ENCODE measurements around the gene PSENEN. TPM values are rescaled to one million over a fixed set of nuclear protein-coding genes. Genes with fewer than 3 reads are reported as not detected.

The PSENEN gene
- total RNA-seq, 1 experiment from 2014 or later = 69.7 TPM

DNA sequence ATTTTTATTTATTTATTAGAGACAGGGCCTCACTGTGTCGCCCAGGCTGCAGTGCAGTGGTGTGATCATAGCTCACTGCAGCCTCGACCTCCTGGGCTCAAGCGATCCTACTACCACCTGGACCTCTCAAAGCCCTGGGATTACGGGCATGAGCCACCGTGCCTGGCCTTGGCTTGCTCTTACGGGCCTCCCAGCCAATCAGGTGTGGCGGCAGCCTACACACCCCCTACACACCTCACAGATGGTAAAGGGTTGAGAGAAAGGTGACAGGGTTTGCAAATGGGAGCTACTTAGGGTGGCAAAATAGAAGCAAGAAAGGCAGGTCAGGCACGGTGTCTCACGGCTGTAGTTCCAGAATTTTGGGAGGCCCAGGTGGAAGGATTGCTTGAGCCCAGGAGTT is 42.1 kb upstream of the PSENEN start:
- Histone ChIP-seq H3K27me3 (ENCODE audit: insufficient read depth, low read length) (no peaks in the 10 kb centered on the region), H3K9ac (ENCODE audit: extremely low read depth, insufficient read length, low read length) (no peak overlapping the region), H3K4me1 (ENCODE audit: insufficient read depth, low read length) (no peaks in the 10 kb centered on the region), H4K8ac (replicated peaks; ENCODE audit: insufficient read length, low read depth, low read length) (no peak overlapping the region), H3K9me3 (ENCODE audit: control insufficient read depth, low read depth, low read length) (no peaks in the 10 kb centered on the region), H3K23me2 (ENCODE audit: insufficient read length, low read depth, low read length, poor library complexity, severe bottlenecking) (peaks cover 4% of the 10 kb centered on the region), H2BK15ac (ENCODE audit: low read depth, low read length) (no peak overlapping the region), H3K56ac (ENCODE audit: insufficient read length, low read depth, low read length) (no peak overlapping the region), H2AFZ (ENCODE audit: low read length) (no peak overlapping the region), H3K4ac (ENCODE audit: low read depth, low read length) (no peak overlapping the region), H3K27ac (ENCODE audit: insufficient read length, low read depth, low read length) (no peak overlapping the region), H2BK12ac (ENCODE audit: insufficient read length, low read depth, low read length) (no peak overlapping the region), H2BK120ac (ENCODE audit: low read depth, low read length, poor library complexity, severe bottlenecking) (no peak overlapping the region), H3K18ac (ENCODE audit: insufficient read length, low read depth, low read length) (no peak overlapping the region), H2AK5ac (ENCODE audit: insufficient read length, low read length) (no peak overlapping the region), H3K23ac (ENCODE audit: insufficient read length, low read depth, low read length) (no peak overlapping the region), H4K5ac (ENCODE audit: insufficient read length, low read depth, low read length) (no peak overlapping the region), H3K79me1 (ENCODE audit: insufficient read depth, low read depth, low read length, poor library complexity, severe bottlenecking) (no peaks in the 10 kb centered on the region), H3K14ac (ENCODE audit: insufficient read depth, low read length) (no peak overlapping the region), H4K20me1 (ENCODE audit: control insufficient read depth, insufficient read depth, insufficient read length) (no peaks in the 10 kb centered on the region), H3T11ph (ENCODE audit: low read length) (no peak overlapping the region), H2BK20ac (ENCODE audit: low read depth, low read length, poor library complexity, severe bottlenecking) (no peak overlapping the region), H2BK5ac (ENCODE audit: insufficient read length, low read length) (no peak overlapping the region), H4K91ac (ENCODE audit: insufficient read length, low read depth, low read length) (no peak overlapping the region), H3K79me2 (ENCODE audit: insufficient read depth, low read length) (no peaks in the 10 kb centered on the region), H3K4me2 (ENCODE audit: insufficient read depth, insufficient read length, low read length) (no peak overlapping the region)
- H3K4me1 Mint-ChIP-seq = peaks cover 3 to 7% of the 10 kb centered on the region in 2 experiments
- no peak overlapping the region for H3K27ac Mint-ChIP-seq
- peaks cover 0 to 4% of the 10 kb centered on the region in 2 experiments; a peak in 1 of 5 replicates for H3K9me3 Mint-ChIP-seq
- H3K4me3 Mint-ChIP-seq = peak overlapping the region; percentile 70 to 95; a peak in 2 of 5 replicates
- H3K36me3 Mint-ChIP-seq (ENCODE audit: insufficient read depth in 1 of 3, low read depth in 3 of 3) = peaks cover 0 to 4% (median 0%) of the 10 kb centered on the region in 3 experiments; a peak in 1 of 7 replicates
- peaks cover 38% of the 10 kb centered on the region for H3K27me3 Mint-ChIP-seq (ENCODE audit: low read depth)
- DNase-seq = peak; percentile 71
- TF ChIP-seq CTCF (conservative IDR thresholded peaks at IDR 0.05) = no peak
- WGBS (ENCODE audit: extremely low coverage, insufficient read length, low lambda C conversion rate) = no CpG with 5 or more reads among the region's 9 CpGs
